GM08714 (cell line): ENCODE measurements around the gene PDE7B.

Source experiments
- H3K4me3 ChIP-seq: fragments of 200-500 bp; sonication (Bioruptor generic); 2 replicates; pipeline ENCODE4 v1.5.1; 2014; ENCODE audit warnings: mild to moderate bottlenecking, low read length, inconsistent platforms
- ZNF274 ChIP-seq: IDR thresholded peaks from 2 replicates; pipeline ENCODE4 v1.6.1; 2012; ENCODE audit warnings: mild to moderate bottlenecking, low read depth, low read length

PDE7B gene

DNA sequence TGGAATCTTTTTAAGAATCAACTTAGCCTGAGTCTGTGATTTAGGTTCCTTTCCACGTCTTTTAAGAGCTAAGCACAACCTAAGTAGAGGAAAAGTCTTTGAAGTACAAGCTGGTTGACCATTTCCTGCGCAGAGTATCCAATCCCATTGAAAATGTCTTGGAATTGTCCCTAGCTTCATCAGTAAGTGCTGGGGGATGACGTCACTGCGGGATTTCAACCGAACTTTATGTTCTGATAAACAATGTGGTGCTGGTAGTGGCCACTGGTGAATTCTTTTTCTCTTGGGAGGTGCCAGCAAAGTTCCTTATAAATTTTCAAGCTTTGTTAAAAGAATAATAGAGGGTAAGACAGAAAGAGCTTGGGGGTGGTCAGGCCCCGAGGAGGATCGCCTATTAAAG lies 69.2 kb downstream of the PDE7B start:
- no peak overlapping the region for H3K4me3 ChIP-seq
- TF ChIP-seq ZNF274: no peak

DNA sequence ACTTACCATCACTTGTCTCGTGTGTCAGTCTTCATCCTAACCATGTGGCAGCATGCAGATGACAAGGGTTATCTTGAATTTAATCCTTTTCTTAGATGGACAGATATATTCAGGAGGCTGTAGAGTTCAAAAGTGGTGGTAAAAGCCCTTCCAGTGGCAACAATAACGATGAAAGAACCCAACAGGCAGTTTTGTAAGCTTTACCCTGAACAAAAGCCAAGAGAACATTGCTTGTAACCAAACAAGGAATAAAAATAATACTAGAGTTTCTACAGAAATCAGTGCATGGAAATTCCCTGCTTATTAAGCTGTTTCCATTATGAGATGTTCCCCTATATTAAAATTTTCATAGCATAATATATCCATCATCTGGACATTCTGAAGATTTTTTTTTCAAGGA lies 69.7 kb downstream of the PDE7B start:
- no peak for TF ChIP-seq ZNF274
- no peak overlapping the region for H3K4me3 ChIP-seq

DNA sequence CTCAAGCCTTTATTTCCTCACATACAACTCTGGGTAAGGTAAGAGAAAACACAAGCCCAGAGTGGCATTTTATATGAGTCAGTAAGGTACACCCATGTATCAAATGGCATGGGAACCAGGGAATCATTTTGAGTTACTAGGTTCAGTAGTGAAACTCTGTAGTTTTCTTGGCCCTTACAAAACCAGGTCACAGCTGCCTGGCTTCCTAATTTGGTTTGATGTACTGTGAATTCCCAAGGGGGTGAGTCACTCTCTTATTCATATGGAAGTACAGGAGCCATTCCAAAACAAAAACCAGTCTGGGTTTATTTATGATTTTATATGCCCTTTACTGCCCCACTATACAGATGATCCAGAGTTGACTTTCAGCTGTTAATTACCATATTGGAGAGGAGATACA lies 70.7 kb downstream of the PDE7B start:
- TF ChIP-seq ZNF274: no peak
- H3K4me3 ChIP-seq: no peak overlapping the region

DNA sequence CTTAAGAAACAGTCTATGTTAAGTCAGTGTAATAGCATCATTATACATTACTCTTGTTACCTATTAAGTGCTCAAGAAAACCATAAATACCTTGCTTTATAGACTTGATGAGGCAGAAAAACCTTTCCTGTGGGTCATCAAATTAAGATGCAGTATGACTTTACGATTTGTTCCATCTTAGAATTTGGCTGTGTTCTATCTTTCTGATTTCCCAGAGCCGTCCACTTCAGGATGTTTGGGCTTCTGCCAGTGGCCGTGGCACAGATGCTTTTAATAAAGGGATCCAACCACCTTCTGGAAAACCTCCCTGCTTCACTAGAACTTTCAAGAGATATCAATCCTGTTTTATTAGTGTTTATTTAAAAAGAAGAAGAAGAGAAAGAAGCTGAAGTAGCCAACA lies 71.2 kb downstream of the PDE7B start:
- H3K4me3 ChIP-seq: no peak overlapping the region

GRCh38 chr6:135932651-135933050 lies 81.2 kb downstream of the PDE7B start:
- TF ChIP-seq ZNF274: no peak

More for the DNA sequence above, 71.2 kb downstream of the PDE7B start:
- no peak for TF ChIP-seq ZNF274

DNA sequence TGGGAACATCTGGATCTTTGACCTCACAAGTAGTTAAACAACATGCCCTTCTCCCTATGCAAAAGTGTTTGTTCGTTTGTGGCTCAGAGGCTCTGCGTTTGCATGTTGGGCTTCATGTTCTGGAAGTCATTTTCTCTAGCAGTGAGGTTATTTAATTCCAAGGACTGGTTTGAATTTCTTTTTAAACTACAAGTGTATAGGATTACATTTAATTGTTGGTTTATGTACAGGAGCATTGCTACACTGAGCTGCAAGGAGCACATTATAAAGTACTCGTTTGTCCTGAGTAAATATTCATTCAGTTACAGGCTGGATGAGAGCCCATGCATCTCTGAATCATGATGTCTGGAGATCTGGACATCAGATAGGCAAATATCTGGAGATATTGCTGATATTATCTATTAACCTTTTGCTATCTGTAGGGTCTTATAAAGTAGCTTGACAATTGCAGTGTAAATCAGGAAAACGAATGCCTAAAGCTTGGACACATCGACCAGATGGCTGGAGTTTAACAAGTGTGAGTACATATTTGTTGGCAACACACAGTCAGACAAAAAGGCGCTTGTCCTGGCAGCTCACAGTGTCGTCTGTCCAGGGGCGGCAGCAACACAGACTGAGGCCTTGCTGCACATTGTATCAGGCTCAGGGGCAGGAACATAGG lies 84.6 kb downstream of the PDE7B start:
- TF ChIP-seq ZNF274: no peak
- no peak overlapping the region for H3K4me3 ChIP-seq

More at GRCh38 chr6:135932651-135933050, 81.2 kb downstream of the PDE7B start:
- H3K4me3 ChIP-seq: no peak overlapping the region

- TF ChIP-seq ZNF274: no peak
Measured at GRCh38 chr6:135936606-135937005, 85.1 kb downstream of the PDE7B start.

DNA sequence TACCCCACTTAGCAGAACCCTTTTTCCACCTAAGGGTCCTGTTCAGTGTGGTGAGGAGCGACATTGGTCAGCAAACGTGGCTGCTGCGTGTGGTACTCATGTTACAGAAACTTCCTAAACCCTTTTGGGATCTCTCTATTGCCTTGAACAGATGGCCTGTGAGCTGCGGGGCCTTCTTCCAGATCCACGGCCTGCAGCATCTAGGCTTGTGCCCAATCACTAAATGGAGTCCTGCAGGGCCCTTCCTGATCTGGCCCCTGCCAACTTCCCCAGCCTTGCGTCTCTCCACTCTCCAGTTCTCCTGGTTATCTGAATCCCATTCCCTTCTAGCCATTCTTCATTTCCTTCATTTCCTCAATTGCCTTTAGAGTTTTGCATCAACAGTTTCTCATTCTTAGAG lies 85.6 kb downstream of the PDE7B start:
- no peak overlapping the region for H3K4me3 ChIP-seq
- no peak for TF ChIP-seq ZNF274

More at GRCh38 chr6:135936606-135937005, 85.1 kb downstream of the PDE7B start:
- no peak overlapping the region for H3K4me3 ChIP-seq

DNA sequence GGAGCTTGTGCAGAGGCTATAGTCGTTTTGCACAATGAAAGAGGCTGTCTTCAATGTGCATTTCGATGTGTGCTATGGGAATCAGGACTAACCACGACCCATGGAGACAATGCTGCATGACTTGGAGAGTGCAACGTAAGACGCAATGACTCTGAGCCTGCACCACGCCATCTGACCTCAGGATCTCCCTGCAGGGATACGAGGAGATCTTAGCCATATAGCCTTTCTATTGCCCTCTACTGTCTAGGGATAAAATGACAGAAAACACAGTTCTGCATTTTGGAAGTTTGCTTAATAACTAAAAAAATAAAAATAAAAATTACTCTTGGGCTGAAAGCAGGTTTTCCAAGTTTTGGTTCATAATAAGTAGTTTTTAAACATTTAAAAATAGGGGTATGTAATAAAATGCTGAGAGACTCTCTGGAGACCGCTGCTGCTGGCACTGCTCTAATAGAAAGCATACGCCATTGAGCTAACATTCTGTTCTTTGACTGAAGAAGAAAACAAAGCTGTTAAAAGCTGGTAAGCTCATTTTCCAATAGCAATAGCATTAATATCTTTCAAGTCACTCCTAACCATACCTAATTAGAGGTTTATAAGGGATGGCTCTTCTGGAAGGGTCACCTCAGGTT lies 87.2 kb downstream of the PDE7B start:
- no peak for TF ChIP-seq ZNF274
- no peak overlapping the region for H3K4me3 ChIP-seq

- TF ChIP-seq ZNF274: no peak
- no peak overlapping the region for H3K4me3 ChIP-seq
Measured at GRCh38 chr6:135939208-135939591, 87.7 kb downstream of the PDE7B start.

DNA sequence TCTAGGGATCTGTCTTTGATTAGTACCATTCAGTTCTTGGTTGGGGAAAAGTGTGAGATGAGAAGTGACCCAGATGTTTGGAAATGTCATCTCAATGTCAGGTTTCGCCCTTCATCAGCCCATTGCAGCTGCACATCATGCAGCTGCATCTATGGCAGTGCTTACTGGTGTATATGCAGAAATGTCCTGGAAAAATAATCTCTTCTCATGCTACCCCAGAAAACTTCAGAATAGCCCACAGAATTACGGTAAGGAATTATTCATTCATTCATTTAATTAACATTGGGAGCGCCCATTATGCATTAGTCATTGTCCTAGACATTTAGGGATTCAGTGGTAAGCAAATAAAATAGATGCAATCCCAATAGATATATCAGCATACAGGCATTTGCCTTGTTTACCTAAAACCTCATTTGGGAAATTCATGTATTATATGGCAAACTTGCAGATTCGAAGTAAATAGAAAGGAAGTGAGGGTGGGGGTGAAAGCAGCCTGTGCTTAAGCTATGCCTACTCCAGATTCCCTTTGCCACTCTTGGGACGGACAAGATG lies 89.2 kb downstream of the PDE7B start:
- H3K4me3 ChIP-seq: no peak overlapping the region
- TF ChIP-seq ZNF274: no peak

DNA sequence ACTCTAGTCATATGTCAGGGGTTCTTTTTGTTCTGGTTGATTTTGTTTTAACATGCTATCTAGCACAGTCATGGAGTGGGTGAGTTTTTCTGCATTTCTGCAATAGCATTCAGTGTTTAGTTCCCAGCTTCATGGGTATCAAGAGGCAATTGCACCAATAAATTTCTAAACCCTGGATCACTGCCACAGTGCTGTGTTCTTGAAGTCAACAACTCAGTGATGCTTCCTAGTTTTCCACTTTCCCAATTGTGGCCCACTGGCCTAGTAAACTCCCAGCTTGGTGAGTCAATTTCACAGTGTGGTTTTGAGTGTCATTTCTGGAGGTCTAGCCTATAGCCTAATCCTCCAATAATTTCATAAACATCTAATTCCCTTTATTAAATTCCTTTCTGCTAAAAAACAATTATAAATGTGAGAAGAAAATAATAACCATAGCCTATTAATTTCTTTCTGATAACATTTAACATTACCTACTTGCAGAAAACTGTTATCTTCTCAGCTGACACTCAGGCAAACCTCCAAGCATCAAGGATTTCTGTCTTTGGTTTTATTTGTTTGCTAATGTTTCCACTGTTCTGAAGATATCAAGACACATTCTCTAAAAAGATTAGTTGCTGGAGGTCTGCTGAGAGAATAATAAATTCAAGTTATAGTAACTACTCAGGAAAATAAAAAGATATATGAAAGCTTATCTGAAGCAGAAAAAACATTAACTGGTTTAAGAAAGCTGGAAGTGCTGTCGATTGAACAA lies 89.9 kb downstream of the PDE7B start:
- no peak overlapping the region for H3K4me3 ChIP-seq
- TF ChIP-seq ZNF274: no peak

- no peak overlapping the region for H3K4me3 ChIP-seq
- TF ChIP-seq ZNF274: no peak
Measured at GRCh38 chr6:135944120-135944519, 92.6 kb downstream of the PDE7B start.

- TF ChIP-seq ZNF274: no peak
- no peak overlapping the region for H3K4me3 ChIP-seq
Measured at GRCh38 chr6:135946674-135947073, 95.2 kb downstream of the PDE7B start.

GRCh38 chr6:135950669-135951068 lies 99.2 kb downstream of the PDE7B start:
- no peak overlapping the region for H3K4me3 ChIP-seq
- TF ChIP-seq ZNF274: no peak
